HepG2 (cell line): ENCODE data around the gene FAM118A. TPM values are rescaled to one million over a fixed set of nuclear protein-coding genes. Genes with fewer than 3 reads are reported as not detected.
A peak's percentile ranks its signal among the peaks of the same experiment; 100 is the strongest.

ENCODE experiments used
- FOSL2 ChIP-seq: sonication (generic); formaldehyde crosslinking; IDR thresholded peaks from 2 replicates; pipeline ENCODE4 v1.4.0; 2020; ENCODE audit warnings: missing genetic modification reagents
- GATAD2A ChIP-seq: IDR thresholded peaks from 2 replicates; pipeline ENCODE4 v1.6.1; 2016
- KLF11 ChIP-seq: IDR thresholded peaks from 2 replicates; pipeline ENCODE4 v1.6.1; 2016; ENCODE audit warnings: missing compliant biosample characterization
- MIER3 ChIP-seq: IDR thresholded peaks from 2 replicates; pipeline ENCODE4 v1.6.1; 2016; ENCODE audit warnings: missing compliant biosample characterization, borderline replicate concordance
- NFKBIZ ChIP-seq: IDR thresholded peaks from 2 replicates; pipeline ENCODE4 v1.6.1; 2018; ENCODE audit warnings: missing genetic modification reagents, missing compliant biosample characterization
- NR0B2 ChIP-seq: sonication (generic); formaldehyde crosslinking; IDR thresholded peaks from 2 replicates; pipeline ENCODE4 v1.4.0; 2020; ENCODE audit warnings: mild to moderate bottlenecking, missing genetic modification reagents
- PHF5A ChIP-seq: IDR thresholded peaks from one replicate; pipeline ENCODE4 v1.6.1; 2018; ENCODE audit warnings: low read depth, missing genetic modification reagents; ENCODE audit not compliant: unreplicated experiment
- POGK ChIP-seq: sonication (generic); formaldehyde crosslinking; conservative IDR thresholded peaks from 2 replicates; pipeline ENCODE4 v1.8.0; 2022; ENCODE audit warnings: mild to moderate bottlenecking, moderate library complexity, missing genetic modification reagents
- SMARCE1 ChIP-seq: fragments of 450-650 bp; IDR thresholded peaks from 2 replicates; pipeline ENCODE4 v1.6.1; 2017; ENCODE audit warnings: borderline replicate concordance
- SOX5 ChIP-seq: IDR thresholded peaks from 2 replicates; pipeline ENCODE4 v1.6.1; 2016; ENCODE audit warnings: borderline replicate concordance
- TBX2 ChIP-seq: sonication (generic); formaldehyde crosslinking; IDR thresholded peaks from 2 replicates; pipeline ENCODE4 v1.5.0; 2020; ENCODE audit warnings: missing genetic modification reagents, mild to moderate bottlenecking, borderline replicate concordance
- YEATS4 ChIP-seq: sonication (generic); formaldehyde crosslinking; IDR thresholded peaks from 2 replicates; pipeline ENCODE4 v1.4.0; 2020; ENCODE audit warnings: missing genetic modification reagents, borderline replicate concordance
- ZBTB4 ChIP-seq: sonication (generic); formaldehyde crosslinking; IDR thresholded peaks from 2 replicates; pipeline ENCODE4 v1.4.0; 2020; ENCODE audit warnings: missing genetic modification reagents, mild to moderate bottlenecking, borderline replicate concordance
- ZKSCAN1 ChIP-seq: fragments of 150-350 bp; IDR thresholded peaks from 2 replicates; pipeline ENCODE4 v1.6.1; 2014; ENCODE audit warnings: low read length
- ZNF205 ChIP-seq: IDR thresholded peaks from 2 replicates; pipeline ENCODE4 v1.6.1; 2018; ENCODE audit warnings: missing biosample characterization, missing genetic modification reagents
- ZNF275 ChIP-seq: sonication (generic); formaldehyde crosslinking; IDR thresholded peaks from 2 replicates; pipeline ENCODE4 v1.8.0; 2022; ENCODE audit warnings: missing genetic modification reagents, mild to moderate bottlenecking, inconsistent platforms, borderline replicate concordance
- ZNF430 ChIP-seq: sonication (generic); formaldehyde crosslinking; IDR thresholded peaks from 2 replicates; pipeline ENCODE4 v1.9.0; 2021; ENCODE audit warnings: mild to moderate bottlenecking, missing genetic modification reagents
- ZNF652 ChIP-seq: IDR thresholded peaks from 2 replicates; pipeline ENCODE4 v1.6.1; 2016; ENCODE audit warnings: low read depth, borderline replicate concordance
- ZNF761 ChIP-seq: sonication (generic); formaldehyde crosslinking; conservative IDR thresholded peaks from 2 replicates; pipeline ENCODE4 v1.4.0; 2020; ENCODE audit warnings: mild to moderate bottlenecking, missing genetic modification reagents
- ZXDC ChIP-seq: sonication (generic); formaldehyde crosslinking; IDR thresholded peaks from 2 replicates; pipeline ENCODE4 v1.5.0; 2020; ENCODE audit warnings: mild to moderate bottlenecking, missing genetic modification reagents
- polyA plus RNA-seq, 8 experiments: library from polyadenylated mRNA; depleted of rRNA in 3 of 8; stranded (reverse) in 7 of 8; unstranded in 1 of 8; fragments of >200 nt; fragmentation: Illumina TruSeq in 4 of 8; extraction: Trizol in 4 of 8; gene quantifications; 2 replicates each; pipeline versions ENCODE4 v1.2.1 to v1.2.3, GENCODE V29; 2011 to 2016; ENCODE audit warnings: low read depth in 4 of 8, missing spikeins in 1 of 8, mixed read lengths in 1 of 8; ENCODE audit not compliant: insufficient read depth in 1 of 8
- total RNA-seq, 5 experiments: library from RNA; depleted of rRNA; stranded (reverse); fragments of >200 nt; fragmentation: Illumina TruSeq; extraction: Trizol; gene quantifications; 2 replicates each; pipeline ENCODE4 v1.2.3, GENCODE V29; 2016; ENCODE audit warnings: low read depth in 1 of 5

The FAM118A gene
- total and polyA plus RNA-seq, 2 of the 13 experiments (the other 11 are each of a cell fraction or from before 2014, with no cell fraction given) = 36.7 to 48.2 TPM

GRCh38 chr22:45263463-45264269 lies 46.1 kb upstream of the FAM118A start (continued):
- TF ChIP-seq POGK (CRISPR knock-in tag) (peak; percentile 56; the same call in 1 of the 2 replicates), GATAD2A (CRISPR knock-in tag) (peak; percentile 78), MIER3 (CRISPR knock-in tag) (peak; percentile 75; the same call in 1 of the 2 replicates), ZBTB4 (peak; percentile 69; the same call in 1 of the 2 replicates), YEATS4 (CRISPR knock-in tag) (peak; percentile 77; the same call in 1 of the 2 replicates), ZKSCAN1 (no peak), ZNF275 (CRISPR knock-in tag) (no peak), TBX2 (peak; percentile 71; the same call in 1 of the 2 replicates), KLF11 (CRISPR knock-in tag) (0 out of 2 replicates have a peak, but pooled peaks have one; percentile 71), ZNF205 (CRISPR knock-in tag) (no peak), NFKBIZ (peak; percentile 50; the same call in 1 of the 2 replicates), PHF5A (CRISPR knock-in tag) (peak; percentile 69), ZNF430 (CRISPR knock-in tag) (peak; percentile 82), SOX5 (CRISPR knock-in tag) (peak; percentile 58; the same call in 1 of the 2 replicates), FOSL2 (CRISPR knock-in tag) (peak; percentile 74), ZXDC (CRISPR knock-in tag) (0 out of 2 replicates have a peak, but pooled peaks have one; percentile 25), SMARCE1 (no peak), ZNF652 (CRISPR knock-in tag) (peak; percentile 42; the same call in 1 of the 2 replicates), ZNF761 (CRISPR knock-in tag) (no peak; the same call in 1 of the 2 replicates), NR0B2 (CRISPR knock-in tag) (peak; percentile 88; the same call in 1 of the 2 replicates)
